NB4 (cell line): ENCODE measurements around the gene PDE6B.

Experiments used
- POLR2A ChIP-seq: IDR thresholded peaks from 2 replicates; pipeline ENCODE4 v1.6.1; 2011; ENCODE audit warnings: mild to moderate bottlenecking; ENCODE audit not compliant: insufficient read length; ENCODE audit errors: extremely low read depth
- TF ChIP-seq, protein P1 (sequence below): IDR thresholded peaks from one replicate; pipeline ENCODE4 v1.5.1; 2012; ENCODE audit warnings: low read depth, low read length
- TF ChIP-seq, protein P2 (sequence below): IDR thresholded peaks from 2 replicates; pipeline ENCODE4 v1.6.1; 2011; ENCODE audit warnings: low read depth, low read length

DNA sequence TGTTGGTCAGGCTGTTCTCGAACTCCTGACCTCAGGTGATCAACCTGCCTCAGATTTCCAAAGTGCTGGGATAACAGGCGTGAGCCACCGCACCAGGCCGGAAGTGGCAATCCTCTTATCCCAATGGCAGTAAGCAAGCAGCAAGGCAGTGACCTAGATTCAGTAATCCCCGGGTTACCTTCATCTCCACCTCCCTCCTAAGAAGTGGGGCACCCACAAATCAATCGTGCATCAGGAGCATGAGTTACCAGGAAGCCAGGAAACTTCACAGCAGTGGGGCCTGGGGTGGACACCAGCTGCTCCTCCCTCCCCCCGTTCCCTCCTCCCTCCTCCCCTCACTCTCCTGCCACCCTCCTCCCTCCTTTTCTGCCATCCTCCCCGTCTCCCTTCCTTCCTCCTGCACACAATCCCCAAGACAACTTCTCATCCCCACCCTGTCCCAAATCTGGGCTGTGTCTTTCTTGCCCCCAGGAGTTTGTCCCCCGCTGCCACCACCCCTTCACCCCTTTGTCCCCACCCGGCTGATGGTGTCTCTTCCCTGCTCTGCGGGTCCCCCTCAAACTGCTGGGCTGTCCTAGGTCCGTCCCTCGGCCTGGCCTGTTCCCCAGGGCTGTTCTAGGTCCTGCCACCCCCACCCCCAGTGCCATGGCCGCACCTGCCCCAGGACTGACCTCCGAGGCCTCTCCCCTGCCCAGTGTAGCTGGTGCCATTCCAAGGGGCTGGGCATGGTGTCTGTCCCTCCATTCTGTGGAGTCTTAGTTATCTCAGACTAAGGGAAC lies 2.2 kb downstream of the PDE6B start:
- no peak for TF ChIP-seq POLR2A
- TF ChIP-seq, protein P1, sequence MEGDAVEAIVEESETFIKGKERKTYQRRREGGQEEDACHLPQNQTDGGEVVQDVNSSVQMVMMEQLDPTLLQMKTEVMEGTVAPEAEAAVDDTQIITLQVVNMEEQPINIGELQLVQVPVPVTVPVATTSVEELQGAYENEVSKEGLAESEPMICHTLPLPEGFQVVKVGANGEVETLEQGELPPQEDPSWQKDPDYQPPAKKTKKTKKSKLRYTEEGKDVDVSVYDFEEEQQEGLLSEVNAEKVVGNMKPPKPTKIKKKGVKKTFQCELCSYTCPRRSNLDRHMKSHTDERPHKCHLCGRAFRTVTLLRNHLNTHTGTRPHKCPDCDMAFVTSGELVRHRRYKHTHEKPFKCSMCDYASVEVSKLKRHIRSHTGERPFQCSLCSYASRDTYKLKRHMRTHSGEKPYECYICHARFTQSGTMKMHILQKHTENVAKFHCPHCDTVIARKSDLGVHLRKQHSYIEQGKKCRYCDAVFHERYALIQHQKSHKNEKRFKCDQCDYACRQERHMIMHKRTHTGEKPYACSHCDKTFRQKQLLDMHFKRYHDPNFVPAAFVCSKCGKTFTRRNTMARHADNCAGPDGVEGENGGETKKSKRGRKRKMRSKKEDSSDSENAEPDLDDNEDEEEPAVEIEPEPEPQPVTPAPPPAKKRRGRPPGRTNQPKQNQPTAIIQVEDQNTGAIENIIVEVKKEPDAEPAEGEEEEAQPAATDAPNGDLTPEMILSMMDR: no peak
- TF ChIP-seq, protein P2, sequence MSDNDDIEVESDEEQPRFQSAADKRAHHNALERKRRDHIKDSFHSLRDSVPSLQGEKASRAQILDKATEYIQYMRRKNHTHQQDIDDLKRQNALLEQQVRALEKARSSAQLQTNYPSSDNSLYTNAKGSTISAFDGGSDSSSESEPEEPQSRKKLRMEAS: no peak
